ENCODE measurements around the gene TMEM164. TPM values are rescaled to one million over a fixed set of nuclear protein-coding genes. Genes with fewer than 3 reads are reported as not detected.

Gene TMEM164
- polyA plus RNA-seq, 1 donor: 32.3 TPM

DNA sequence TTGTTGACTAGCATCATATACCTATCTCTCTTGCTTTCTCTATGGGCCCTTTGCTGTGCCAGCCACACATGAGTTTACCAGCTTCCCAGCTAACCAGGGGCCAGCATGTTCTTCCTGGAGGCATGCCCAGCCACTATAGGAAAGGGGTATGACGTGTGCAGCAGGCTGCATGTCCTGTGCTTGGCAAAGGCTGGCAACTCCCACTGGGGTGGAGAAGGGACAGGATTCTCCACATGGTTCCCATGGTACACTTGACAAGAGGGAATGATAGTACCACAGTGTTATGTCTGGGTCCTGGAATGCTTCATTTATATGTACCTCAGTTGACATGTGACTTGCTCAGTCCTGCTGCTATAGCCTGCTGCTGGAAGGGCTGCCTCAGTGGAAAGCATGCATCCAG is 78.8 kb downstream of the TMEM164 start:
- no peak for DNase-seq

DNA sequence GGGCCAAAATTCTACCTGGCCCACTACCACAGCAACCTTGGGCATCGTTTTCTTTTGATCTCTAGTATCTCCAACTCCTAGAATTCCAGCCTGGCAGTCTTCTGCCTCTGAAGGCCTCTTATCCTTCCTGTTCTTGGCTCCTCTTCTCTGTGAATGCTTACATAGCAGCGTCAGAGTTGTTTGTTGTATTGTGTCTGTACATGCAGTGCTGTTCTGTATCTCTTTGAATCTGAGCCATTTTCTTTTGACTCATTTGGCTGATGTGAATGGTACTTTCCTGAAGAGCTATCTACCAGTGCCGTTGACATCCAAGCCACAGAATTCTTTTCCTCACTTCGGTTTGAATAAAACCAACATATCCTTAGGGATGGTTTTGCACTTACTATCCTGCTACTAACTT is 79.2 kb downstream of the TMEM164 start:
- DNase-seq: peak; percentile 5

DNA sequence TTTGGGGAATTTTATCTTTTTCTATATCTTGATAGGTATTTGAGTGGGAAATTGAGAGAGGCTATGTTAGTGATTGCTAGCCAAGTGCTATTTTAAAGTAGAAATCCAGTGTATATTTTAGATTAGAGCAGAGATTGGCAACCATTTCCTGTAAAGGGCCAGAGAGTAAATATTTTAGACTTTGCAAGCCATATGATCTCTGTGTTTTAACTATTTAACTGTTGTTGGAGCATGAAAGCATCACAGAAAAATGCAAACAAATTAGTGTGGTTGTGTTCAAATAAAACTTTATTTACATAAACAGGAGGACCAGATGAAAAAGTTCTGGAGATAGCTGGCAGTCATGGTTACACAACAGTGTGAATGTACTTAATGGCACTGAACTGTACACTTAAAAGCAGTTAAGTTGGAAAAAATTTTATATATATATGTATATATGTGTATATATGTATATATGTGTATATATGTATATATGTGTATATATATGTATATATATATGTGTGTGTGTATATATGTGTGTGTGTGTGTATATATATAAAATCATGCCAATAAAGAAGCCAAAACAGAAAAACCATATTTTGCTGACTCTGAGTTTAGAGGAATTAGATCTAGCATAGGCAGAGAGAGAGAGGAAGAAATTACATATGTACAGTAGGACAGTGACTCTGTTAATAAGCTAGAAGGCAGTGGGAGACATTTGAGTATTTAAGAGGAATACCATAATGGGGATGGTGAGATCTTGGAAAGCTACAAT is 83.4 kb downstream of the TMEM164 start:
- no peak for DNase-seq

DNA sequence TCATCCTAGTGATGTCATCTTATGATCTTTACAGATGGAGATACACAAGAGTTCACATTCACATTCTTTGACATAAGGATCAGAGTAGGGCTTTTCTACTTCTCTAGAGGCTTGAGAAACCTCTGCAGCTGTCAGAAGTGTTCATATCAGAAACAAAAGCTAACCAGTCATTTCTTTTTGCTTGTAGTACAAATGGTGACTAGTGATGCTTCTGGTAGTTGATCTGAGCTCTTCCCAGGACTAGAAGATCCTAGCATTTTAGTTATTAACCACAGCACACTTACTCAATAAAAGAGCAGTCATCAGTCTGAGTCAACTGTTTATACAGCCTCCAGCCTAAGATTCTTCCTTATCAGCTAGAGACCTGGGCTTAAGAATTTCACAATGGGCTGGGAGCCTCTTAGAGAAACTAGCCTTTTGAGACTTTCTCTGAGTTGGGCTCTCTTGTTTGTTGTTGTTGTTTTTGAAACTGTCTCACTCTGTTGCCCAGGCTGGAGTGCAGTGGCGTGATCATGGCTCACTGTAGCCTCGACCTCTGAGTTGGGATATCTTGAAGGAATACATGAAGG is 84.1 kb downstream of the TMEM164 start:
- DNase-seq: no peak

DNA sequence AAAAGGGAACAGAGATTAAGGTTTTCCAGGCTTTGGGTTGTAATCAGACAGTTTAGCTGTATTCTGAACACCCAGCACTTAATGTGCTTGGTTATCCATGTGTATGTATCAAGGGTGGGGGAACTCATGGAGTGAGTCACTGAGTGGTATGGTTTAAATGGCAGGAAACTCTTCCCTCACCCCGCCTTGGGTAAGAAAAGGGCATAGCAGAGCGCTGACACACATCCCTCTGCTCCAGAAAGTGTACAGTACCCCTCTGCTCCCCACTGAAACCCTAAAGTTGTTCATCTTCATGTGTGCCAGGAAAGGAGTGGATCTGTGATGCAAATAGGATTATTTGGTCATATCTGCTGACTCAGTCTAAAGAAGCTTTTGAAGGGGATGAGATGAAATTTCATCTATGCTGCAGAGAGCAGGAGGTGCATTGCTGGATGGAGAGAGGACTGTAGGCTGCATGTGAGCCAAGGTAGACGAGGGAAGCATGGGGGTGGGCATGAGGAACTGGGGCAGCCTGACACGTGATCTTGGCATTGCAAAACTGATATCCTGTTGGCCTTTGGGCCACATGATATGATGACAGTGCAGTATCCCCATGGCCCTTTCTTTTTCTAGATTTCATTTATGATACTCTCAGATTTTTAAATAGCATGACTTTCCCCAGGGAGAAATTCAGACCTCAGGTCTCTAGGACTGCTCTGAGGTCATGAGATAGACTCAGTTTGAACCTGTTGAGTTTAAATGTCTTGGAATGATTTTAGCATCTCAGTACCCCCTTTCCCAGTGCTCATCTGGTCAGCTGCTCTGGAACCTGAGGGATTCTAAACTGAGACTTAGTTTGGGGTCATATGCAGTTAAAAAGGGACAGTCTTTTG is 84.8 kb downstream of the TMEM164 start:
- no peak for DNase-seq

DNA sequence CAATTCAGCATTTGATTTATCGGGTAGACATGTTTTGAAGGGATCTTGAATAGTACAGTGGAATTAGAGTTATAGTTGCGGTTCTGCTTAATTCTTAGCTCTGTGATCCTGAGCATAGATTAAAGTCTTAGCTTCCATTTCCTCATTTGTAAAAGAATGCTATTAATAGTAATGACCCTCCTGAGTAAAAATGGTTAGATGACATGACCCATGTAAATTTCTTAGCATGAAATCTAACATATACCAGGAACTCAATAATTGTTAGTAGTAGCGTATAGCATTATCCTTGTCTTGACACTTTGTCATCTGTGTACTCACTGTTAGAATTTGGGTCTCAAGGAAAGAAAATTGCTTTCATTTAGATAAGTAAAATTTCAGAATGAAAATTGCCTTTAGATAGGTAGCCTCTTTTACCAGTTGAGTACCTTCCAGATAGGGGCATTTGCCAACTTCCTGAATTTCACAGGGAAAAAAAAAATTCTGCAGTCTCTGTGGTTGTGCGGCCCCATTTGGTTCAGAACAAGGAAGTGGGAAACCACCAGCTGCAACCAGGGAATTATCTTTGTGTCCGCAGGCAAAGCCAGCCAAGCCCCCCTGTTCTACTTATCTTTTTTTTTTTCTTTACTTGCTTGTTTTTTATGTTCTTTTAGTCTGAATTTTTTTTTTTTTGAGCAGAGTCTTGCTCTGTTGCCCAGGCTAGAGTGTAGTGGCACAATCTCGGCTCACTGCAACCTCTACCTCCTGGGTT is 86.9 kb downstream of the TMEM164 start:
- no peak for DNase-seq

DNA sequence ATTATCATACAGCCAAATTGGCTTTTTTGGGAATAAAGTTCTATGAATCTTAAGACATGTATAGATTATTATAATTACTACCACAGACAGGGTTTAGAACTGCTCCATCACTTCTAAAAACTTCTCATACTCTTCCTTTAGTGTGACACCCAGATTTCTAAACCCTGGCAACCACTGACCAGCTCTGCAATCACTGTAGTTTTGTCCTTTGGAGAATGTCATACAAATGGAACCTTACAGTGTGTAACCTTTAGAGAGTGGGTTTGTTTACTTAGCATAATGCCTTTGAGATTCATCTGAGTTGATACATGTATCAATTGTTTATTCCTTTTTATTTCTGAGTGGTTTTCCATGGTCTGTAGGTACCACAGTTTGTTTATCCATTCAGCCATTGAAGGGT is 95.0 kb downstream of the TMEM164 start:
- DNase-seq: no peak

DNA sequence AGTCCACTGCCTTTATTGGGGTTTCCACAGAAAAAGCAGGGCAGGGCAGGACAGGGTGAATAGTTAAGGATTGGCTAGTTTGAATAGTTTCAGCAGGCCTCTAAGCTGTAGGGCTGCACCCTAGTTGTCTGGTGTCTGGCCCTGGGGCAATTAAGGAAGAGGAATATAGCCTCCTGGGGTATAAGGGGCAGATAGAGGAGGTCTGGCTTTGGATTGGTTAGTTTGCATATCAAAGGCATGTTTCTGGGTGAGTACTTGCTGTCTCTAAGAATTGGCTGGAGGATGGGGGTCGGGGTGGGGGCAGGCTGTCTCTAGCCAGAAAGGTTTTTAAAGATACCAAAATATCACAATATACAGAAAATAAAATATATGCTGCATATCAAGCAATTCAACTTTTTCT is 100.4 kb downstream of the TMEM164 start:
- DNase-seq: no peak

DNA sequence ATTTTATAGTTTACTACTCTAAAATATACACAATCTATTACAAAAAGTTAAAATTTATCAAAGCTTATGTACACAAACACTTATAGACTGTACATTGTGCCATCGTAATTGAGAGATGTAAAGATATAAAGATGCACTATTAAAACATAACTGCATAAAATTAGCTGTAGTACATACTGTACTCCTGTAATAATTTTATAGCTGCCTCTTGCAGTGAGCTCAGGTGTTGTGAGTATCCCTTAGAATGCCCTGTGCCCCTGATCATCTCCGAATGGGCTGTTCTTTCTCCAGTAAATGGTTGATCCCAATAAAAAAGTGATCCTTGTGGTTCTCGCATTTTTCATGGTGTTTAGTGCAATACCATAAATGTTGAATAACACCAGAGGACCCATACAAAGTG is 101.2 kb downstream of the TMEM164 start:
- no peak for DNase-seq

DNA sequence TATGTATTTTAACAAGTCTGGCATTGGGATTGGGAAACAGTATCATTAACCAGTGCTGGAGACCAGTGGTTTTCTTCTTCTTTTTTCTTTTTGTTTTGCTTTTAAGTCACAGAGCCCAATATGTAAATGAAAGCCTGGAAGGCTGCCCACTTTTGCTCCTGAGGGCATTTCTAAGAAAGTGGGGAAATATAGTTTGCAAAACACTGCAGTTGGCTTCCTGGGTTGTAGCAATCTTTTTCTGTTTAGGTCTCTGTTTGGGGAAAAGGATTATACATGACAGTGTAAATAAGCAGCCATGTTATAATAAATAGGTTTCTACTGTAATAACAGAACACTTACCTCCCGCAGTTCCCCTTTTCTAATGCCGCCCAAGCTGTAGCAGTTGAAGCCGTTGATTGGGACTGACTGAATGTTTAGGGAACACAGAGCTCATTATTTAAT is 105.5 kb downstream of the TMEM164 start:
- no peak for DNase-seq

DNA sequence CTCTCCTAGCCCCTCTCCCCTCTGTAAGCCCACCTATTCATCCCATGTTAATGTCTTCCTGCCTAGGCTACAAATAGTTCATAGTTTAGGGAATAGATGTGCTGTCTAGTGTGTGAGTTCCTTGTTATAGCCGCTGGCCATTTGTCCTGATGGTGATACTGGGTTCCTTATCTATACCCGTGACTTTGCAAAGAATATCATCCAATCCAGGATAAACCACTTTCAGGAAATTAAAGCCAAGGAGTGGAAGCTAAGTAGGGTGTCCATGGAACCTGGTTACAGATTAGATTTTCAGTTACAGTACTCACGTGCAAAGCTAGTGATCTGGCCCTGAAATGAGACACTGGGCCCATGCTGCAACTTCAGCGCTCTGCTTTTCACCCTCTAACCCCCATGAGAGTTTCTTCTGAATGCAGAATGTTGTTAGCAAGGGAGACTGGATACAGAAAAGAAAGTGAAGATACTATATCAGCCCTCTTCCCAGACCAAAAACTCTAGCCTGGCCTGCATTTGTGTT is 111.4 kb downstream of the TMEM164 start:
- no peak for DNase-seq

DNA sequence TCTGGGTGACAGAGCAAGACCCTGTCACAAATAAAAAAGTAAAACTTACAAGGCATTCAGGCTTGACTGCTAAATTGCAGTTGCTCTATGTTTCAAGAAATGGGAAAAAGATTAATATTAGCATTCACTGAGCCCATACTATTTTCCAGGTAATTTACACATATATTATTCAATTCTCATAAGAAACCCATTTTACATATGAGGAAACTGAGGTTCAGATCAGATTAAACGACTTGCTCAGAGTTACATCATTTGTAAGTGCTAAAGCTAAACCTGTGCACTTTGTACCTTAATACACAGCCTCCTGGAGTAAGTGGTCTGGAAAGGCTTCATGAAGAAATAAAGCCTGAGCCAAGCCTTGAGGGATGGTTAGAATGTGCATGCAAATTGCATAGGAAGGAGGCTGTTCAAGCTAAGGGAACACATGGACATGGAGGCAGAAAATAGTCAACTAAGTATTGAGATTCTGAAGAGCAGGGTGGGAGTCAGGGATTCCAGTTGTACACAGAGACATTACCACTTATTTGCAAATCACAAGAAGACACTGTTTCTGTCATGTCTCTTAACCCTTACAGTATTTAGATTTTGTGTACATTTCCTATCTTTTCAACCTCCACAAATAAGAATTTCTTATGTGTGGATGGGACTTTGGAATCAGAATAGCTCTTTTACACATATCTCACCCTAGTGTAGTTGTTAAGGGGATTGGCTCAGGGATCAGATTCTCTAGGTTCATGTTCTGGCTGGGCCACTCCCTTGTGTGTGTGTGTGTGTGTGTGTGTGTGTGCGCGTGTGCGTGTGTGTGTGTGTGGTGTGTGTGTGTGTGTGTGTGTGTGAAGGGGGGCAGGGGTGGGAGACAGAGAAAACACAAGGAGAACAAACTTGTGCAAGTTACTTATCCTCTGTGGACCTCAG is 113.4 kb downstream of the TMEM164 start:
- DNase-seq: no peak

DNA sequence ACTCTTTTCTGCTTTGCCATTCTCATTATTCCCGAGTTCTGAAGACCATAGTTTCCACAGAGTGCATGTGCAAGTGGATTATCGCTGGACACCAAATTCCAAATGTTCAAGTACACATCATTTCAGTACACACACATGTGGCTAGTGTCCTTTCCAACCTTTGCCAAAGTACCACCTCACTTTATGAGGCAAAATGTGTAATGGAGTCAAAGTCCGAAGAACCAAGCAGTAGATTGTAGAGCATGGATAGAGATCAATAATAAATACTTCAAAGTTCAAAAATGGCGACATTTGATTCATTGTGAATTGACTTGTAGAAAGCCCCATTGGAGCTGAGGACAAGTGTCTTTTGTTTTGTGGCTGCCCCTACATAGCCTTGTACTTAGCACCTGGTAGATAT is 115.6 kb downstream of the TMEM164 start:
- no peak for DNase-seq

DNA sequence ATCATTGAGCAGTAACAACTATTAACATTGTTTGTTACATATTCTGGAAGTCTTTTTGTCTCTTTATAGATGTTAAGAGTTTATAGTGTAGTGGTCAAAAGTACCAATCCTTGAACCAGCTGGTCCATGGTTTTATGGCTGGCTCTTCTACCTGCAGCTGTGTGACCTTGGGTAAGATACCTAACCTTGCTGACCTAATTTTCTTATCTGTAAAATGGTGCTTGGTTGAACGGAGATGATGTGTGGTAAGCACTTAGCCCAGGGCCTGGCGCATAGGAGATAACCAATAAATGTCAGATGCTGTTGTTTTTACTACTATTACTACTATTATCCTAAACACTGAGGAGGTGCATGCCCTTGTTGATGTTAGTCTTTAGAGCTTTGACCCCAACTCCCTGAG is 116.6 kb downstream of the TMEM164 start:
- no peak for DNase-seq

DNA sequence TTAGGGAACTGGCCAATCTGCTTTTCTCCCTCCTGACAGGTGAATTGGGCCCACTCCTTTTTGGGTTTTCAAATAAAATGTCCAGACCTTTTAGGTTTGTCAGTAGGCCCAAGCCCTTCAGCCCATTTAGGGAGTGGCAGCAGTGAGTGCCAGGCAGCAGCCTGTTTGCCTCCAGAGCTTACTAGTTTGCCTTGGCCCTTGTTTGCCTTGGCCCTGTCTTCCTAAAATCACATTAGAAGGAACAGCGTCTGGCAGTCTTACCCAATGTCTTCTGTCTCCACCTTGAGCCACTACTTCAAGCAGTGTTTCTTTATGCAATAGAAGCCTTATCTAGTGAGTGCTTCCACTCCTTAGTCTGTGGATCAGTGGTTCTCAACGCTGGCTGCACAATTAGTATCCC is 117.1 kb downstream of the TMEM164 start:
- no peak for DNase-seq

DNA sequence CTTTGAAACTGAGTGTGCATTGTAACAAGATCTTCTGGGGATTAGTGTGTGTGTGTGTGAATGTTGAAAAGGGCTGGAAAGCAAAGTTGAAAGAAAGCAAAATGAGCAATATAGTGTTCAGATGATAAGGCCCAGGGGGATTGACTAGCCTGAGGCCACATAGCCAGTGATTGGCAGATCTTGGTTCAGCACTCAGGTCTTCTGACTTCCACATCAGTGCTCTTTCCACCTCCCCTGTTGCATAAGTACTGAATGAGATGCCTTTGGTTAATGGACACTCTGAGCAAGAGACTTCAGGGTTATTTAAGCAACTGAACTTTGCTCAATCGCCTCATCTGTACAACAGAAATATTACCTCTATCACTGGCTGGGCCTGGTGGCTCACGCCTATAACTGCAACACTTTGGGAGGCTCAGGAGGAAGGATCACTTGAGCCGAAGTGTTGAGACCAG is 120.4 kb downstream of the TMEM164 start:
- no peak for DNase-seq

DNA sequence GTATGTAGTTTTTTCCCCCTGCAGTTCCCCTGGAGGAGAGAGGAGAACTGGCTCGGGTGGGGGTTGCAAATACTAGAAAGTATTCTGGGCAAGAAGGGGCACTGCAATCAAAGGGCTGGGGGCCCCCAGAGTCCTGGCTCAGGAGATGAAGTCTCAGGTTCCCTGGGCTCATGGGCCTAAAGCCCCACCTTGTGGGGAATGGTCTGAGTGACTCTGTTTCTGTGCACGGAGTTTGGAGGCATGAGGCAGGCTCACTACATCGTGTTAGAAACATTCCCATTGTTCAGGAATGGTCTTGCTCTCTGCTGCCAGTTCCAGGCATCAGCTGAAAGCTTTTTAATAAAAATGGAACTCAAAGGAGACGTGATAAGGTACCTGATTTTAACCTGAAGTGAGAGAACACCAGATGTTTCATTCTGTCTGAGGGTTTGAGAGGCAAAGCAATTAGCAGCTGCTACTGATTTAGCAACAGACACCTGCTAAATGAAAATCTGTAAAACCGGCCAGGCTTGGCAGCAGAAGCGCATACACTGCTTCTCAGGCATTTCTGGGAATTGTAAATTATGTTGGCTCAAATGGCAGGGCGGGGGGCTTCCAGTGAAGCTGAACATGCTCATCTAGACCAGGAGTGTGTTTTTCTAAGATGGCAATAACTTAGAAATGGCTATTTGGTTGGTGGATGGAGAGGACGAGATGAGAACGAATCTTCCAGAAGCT is 122.7 kb downstream of the TMEM164 start:
- DNase-seq: no peak

DNA sequence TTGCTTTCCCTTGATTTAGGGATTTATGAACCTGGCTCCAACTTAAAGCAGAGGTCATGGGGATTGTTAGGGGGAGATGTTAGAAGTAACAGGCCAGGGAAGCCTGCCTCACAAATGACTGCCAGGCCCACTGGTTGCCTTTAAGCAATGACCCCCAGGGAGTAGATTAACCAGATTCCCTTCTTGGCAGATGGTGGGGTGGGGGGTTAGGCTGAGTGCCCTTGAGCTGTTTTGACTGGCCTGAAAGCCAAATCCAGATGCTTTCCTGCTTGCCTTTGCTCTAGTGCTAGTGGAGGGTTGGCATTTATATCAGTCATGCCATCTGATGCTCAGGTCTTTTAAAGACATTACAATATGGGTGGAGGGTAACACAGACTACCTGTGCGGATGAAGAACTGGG is 128.1 kb downstream of the TMEM164 start:
- no peak for DNase-seq

DNA sequence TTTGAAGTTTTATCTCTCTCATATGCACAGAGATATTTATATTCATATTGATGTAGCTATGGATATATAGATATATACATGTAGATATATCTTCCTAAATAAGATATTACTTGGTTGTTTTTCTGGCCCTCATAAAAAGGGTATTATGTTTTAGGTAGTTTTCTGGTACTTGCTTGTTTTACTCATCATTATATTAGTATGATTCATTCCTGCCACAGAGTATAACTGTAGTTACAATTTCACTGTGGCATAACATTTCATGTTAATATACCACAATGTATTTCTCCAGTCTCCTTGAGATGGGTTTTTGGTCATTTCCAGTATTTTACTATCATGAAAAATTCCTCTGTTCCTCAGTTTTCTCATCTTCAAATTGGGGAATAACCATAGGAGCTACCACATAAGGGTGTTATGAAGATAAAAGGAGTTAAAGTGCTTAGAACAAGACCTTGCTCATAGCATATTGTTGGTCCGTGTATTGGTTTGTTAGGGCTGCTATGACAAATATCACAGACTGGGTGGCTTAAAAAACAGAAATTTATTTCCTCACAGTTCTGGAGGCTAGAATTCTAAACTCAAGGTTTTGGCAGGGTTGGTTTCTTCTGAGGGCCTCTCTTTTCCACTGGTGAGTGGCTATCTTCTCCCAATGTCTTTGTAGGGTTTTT is 129.7 kb downstream of the TMEM164 start:
- DNase-seq: no peak

DNA sequence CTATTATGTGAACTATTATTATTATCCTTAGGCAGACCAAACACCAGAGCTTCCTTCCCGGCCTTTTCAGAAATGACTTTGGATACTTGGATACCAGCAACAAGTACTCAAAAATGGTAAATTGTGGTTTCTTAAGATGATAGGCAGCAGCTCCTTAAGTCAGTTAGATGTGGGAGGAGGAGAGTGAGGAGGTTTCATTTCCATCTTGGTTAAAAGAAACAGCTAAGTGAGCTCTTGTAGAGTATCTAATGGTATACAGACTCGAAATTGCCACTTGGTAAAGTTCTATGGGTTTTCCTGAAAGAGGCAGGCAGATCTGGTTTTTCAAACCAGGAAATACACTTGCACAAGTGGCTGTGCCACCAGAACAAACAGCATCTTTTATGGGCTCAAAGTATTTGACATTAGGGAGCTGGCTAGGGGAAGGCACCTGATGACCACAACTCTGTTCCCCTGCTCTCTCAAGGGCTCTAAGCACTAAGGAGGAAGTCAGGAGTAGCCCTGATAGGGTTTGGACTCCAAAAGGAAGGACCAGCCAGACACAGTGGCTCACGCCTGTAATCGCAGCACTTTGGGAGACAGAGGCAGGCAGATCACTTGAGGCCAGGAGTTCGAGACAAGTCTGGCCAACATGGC is 130.9 kb downstream of the TMEM164 start:
- no peak for DNase-seq
